DMS79 treated with DMSO at 0.1 percent for 48 hours (cell line): ENCODE results near the gene HNRNPH3.

Source experiments
- DNase-seq: peaks from one replicate; lab custom pipeline; 2025; lab: John Stamatoyannopoulos, UW

The HNRNPH3 gene

DNA sequence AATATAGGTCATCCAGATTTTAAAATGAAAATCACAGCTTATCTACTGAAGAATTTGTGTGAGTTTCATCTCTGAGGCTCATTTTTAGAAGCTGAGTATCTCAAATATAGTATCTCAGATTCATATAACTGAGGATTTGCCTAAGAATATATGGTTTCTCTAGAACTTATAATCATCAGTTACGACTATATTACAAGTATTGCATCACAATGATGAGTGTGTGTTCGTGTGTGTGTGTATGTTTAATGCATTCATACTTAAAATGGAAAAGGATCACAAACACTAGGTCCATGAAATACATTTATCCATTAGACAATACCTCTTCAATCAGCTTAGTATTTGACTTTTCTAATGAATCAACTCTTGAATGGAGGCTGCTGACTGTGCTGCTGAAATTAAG is 53.9 kb downstream of the HNRNPH3 start:
- DNase-seq: no peak
